ENCODE data around the gene PAXX. TPM values are rescaled to one million over a fixed set of nuclear protein-coding genes. Genes with fewer than 3 reads are reported as not detected.

Gene PAXX
- total RNA-seq, 2 donors from 2014 or later: 49.9 to 57.3 TPM

- DNase-seq (ENCODE audit: low spot score) (no peak), ATAC-seq (ENCODE audit: insufficient number of reproducible peaks, low FRiP score, low read depth) (no peak)
- Histone ChIP-seq H3K4me1 (ENCODE audit: control insufficient read depth in 1 of 2, low read depth in 2 of 2) (peaks cover 24 to 37% of the 10 kb centered on the region in 2 donors), H3K27ac (peak overlapping the region in 1 of 2 donors; percentile 65), H3K4me3 (peak overlapping the region; percentile 98), H3K36me3 (no peaks in the 10 kb centered on the region), H3K27me3 (replicated peaks; ENCODE audit: insufficient read depth) (no peaks in the 10 kb centered on the region), H3K9me3 (no peaks in the 10 kb centered on the region)
- TF ChIP-seq CTCF (IDR thresholded peaks at IDR 0.05): no peak
These were observed 672 bp downstream of the PAXX start for GRCh38 chr9:136992819-136993369.

GRCh38 chr9:136994180-136994887 is 2.1 kb downstream of the PAXX start:
- DNase-seq (ENCODE audit: low spot score) (no peak), ATAC-seq (ENCODE audit: insufficient number of reproducible peaks, low FRiP score, low read depth) (no peak)
- H3K4me1 ChIP-seq (ENCODE audit: control insufficient read depth in 1 of 2, low read depth in 2 of 2): peaks cover 24 to 37% of the 10 kb centered on the region in 2 donors
- no peak for TF ChIP-seq CTCF (IDR thresholded peaks at IDR 0.05)
- H3K27ac ChIP-seq: no peak overlapping the region
- H3K4me3 ChIP-seq: no peak overlapping the region
- H3K27me3 ChIP-seq (replicated peaks; ENCODE audit: insufficient read depth): no peaks in the 10 kb centered on the region
- no peaks in the 10 kb centered on the region for H3K36me3 ChIP-seq
- no peaks in the 10 kb centered on the region for H3K9me3 ChIP-seq

GRCh38 chr9:136994888-136995230 is 2.6 kb downstream of the PAXX start:
- DNase-seq (ENCODE audit: low spot score): no peak
- no peaks in the 10 kb centered on the region for H3K27me3 ChIP-seq (replicated peaks; ENCODE audit: insufficient read depth)
- H3K4me3 ChIP-seq: peak overlapping the region; percentile 63
- H3K4me1 ChIP-seq (ENCODE audit: control insufficient read depth in 1 of 2, low read depth in 2 of 2): peaks cover 24 to 37% of the 10 kb centered on the region in 2 donors
- ATAC-seq (ENCODE audit: insufficient number of reproducible peaks, low FRiP score, low read depth): no peak
- no peaks in the 10 kb centered on the region for H3K9me3 ChIP-seq
- H3K36me3 ChIP-seq: no peaks in the 10 kb centered on the region
- H3K27ac ChIP-seq: no peak overlapping the region
- no peak for TF ChIP-seq CTCF (IDR thresholded peaks at IDR 0.05)

GRCh38 chr9:136995362-136995761 is 3.1 kb downstream of the PAXX start:
- H3K4me1 ChIP-seq (ENCODE audit: control insufficient read depth in 1 of 2, low read depth in 2 of 2): peaks cover 24 to 37% of the 10 kb centered on the region in 2 donors
- ATAC-seq (ENCODE audit: insufficient number of reproducible peaks, low FRiP score, low read depth): no peak
- H3K36me3 ChIP-seq: no peaks in the 10 kb centered on the region
- no peaks in the 10 kb centered on the region for H3K27me3 ChIP-seq (replicated peaks; ENCODE audit: insufficient read depth)
- peak overlapping the region; percentile 63 for H3K4me3 ChIP-seq
- DNase-seq (ENCODE audit: low spot score): no peak
- no peak overlapping the region for H3K27ac ChIP-seq
- TF ChIP-seq CTCF (IDR thresholded peaks at IDR 0.05): no peak
- H3K9me3 ChIP-seq: no peaks in the 10 kb centered on the region

- Histone ChIP-seq H3K4me3 (peak overlapping the region; percentile 63), H3K27me3 (replicated peaks; ENCODE audit: insufficient read depth) (no peaks in the 10 kb centered on the region), H3K4me1 (ENCODE audit: control insufficient read depth in 1 of 2, low read depth in 2 of 2) (peaks cover 24 to 37% of the 10 kb centered on the region in 2 donors), H3K9me3 (no peaks in the 10 kb centered on the region), H3K36me3 (no peaks in the 10 kb centered on the region), H3K27ac (peak overlapping the region in 1 of 2 donors; percentile 54)
- DNase-seq (ENCODE audit: low spot score) (no peak), ATAC-seq (ENCODE audit: insufficient number of reproducible peaks, low FRiP score, low read depth) (no peak)
- TF ChIP-seq CTCF (IDR thresholded peaks at IDR 0.05): no peak
These were observed 3.6 kb downstream of the PAXX start for GRCh38 chr9:136995772-136996311.
